Ectodermal cell (in vitro differentiated cells): Measurements from ENCODE around the gene TOM1L2.

Source experiments
- H3K27ac ChIP-seq: 2 replicates; pipeline ENCODE4 v1.7.0; 2013; ENCODE audit warnings: mild to moderate bottlenecking, low read depth, low read length; ENCODE audit not compliant: insufficient read depth, poor library complexity, severe bottlenecking
- H3K27me3 ChIP-seq: 2 replicates; pipeline ENCODE4 v1.7.0; 2013; ENCODE audit warnings: mild to moderate bottlenecking, low read length; ENCODE audit not compliant: insufficient read depth, control insufficient read depth, poor library complexity, severe bottlenecking
- H3K36me3 ChIP-seq: one replicate; pipeline ENCODE4 v1.7.0; 2013; ENCODE audit warnings: low read length; ENCODE audit not compliant: control insufficient read depth, insufficient read depth
- H3K4me1 ChIP-seq: one replicate; pipeline ENCODE4 v1.7.0; 2013; ENCODE audit warnings: low read length; ENCODE audit not compliant: control insufficient read depth, insufficient read depth
- H3K4me3 ChIP-seq: 2 replicates; pipeline ENCODE4 v1.7.0; 2013; ENCODE audit warnings: low read depth, low read length, control low read depth; ENCODE audit not compliant: insufficient read depth
- H3K9me3 ChIP-seq: 2 replicates; pipeline ENCODE4 v1.7.0; 2013; ENCODE audit warnings: mild to moderate bottlenecking, low read length, moderate library complexity; ENCODE audit not compliant: control insufficient read depth
- WGBS, 2 experiments: methylation state at CpG; one replicate each; pipeline ENCODE4 v1.1.7; 2013; ENCODE audit warnings: missing lambda C conversion rate in 2 of 2; 5-methylcytosine and 5-hydroxymethylcytosine counted together

Gene TOM1L2

GRCh38 chr17:17882082-17882581 lies 90.1 kb downstream of the TOM1L2 start:
- H3K9me3 ChIP-seq, result no peaks in the 10 kb centered on the region
- no peak overlapping the region for H3K27ac ChIP-seq
- peaks cover 33% of the 10 kb centered on the region for H3K4me1 ChIP-seq
- H3K27me3 ChIP-seq, result no peaks in the 10 kb centered on the region
- H3K36me3 ChIP-seq, result no peaks in the 10 kb centered on the region
- no peak overlapping the region for H3K4me3 ChIP-seq
- WGBS, 2 experiments, result 48 to 49% methylated on average over 8 of the region's 8 CpGs

DNA sequence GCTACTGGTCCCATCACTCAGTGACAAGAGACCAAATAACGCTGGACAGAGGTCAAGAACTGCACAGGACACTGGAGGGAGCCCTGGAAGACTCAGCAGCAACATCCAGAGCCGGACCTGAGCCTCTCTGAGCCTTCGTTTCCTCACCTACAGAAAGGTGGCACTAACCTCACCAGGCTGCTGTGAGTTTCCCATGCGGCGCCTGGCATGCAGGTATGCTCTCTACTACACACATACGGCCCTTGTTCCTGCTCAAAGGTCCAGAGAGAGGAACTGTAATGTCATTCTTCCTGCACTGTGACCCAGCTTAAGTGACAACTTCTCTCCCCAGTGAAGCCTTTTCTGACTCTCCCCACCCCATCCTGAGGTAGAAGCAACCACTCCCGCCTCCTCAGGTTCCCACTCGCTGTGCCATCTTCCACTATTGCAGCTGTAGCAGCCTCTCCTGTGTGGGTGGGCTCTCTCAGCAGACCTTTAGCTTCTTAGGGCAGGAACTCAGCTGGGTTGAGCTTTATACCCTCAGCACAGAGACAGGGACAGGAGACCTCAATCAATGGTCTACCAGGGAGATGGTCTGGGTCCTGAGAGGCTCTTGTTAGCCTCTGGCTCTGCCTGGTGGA lies 91.5 kb downstream of the TOM1L2 start:
- Histone ChIP-seq H3K9me3 (no peaks in the 10 kb centered on the region), H3K4me1 (peaks cover 41% of the 10 kb centered on the region), H3K27ac (no peak overlapping the region), H3K36me3 (no peaks in the 10 kb centered on the region), H3K27me3 (no peaks in the 10 kb centered on the region), H3K4me3 (no peak overlapping the region)
- WGBS, 2 experiments, result 91 to 92% methylated on average over 8 of the region's 8 CpGs

DNA sequence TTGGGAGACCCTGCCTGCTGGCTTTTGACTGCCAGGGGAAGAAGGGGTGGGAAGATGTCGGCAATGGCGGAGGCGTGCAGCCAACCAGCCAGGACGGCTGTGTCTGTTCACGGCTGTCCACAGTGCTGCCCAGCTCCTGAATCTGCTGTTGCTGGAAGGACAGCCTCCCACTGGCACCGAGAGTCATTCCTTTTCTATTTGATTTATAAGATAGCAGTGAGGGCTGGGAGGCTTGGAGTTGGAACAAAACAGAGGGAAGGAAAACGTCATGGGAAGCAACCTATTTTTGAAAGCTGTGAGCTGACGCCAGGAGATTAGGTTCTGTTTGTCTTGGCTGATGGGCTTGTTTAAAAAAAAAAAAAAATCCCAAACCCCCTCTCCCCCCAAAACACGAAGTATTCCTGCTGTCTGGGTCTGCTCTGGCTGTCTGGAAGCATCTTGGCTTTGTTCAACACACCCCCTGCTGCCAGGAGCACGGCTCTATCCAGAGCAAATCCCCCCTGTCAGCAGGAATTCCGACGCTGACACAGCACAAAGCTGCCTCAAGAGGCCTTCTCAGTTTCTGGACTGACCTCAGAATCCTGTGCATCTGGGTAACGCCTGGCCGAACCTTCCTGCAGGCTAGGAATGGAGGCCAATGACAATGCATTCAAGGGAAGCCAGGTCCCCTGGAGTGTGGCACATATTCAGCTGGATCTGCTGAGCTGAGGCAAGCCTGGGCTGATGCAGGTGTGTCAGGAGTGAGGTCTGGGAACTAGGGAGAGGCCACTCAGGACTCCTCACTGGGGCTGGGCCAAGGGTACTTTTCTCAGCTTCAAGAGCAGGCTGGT lies 94.5 kb downstream of the TOM1L2 start:
- Histone ChIP-seq H3K4me3 (no peak overlapping the region), H3K9me3 (no peaks in the 10 kb centered on the region), H3K27ac (peak overlapping the region; percentile 55), H3K4me1 (peaks cover 27% of the 10 kb centered on the region), H3K27me3 (no peaks in the 10 kb centered on the region), H3K36me3 (no peaks in the 10 kb centered on the region)
- 37 to 40% methylated on average over 14 of the region's 14 CpGs for WGBS, 2 experiments

DNA sequence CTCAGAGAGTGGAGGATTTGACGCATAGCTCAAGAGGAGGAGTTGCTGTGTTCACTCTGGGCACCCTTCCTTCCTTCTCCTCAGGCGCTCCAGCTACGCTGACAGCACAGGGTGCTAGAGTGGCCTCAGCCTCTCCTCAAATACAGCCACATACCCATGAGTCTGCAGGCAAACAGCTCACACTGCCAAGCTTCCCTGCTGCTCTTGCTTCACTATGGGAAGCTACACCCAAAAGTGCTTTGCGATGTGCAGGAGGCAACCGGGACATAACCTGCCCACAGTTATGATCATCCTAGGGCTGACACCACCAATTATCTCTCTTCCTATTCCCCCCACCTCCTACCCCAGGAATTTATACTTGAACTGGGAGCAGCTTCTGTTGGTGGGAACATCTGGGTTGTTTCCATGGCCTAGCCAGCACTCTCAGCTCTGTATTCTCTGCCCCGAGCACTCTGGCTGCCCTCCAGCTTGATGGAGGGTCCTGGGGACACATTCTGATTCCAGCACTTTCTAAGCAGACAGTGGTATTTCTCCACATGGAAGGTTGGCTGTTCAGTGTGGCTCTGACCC lies 95.2 kb downstream of the TOM1L2 start:
- WGBS, 2 experiments, result 93 to 97% methylated on average over 6 of the region's 6 CpGs
- peaks cover 22% of the 10 kb centered on the region for H3K4me1 ChIP-seq
- H3K27me3 ChIP-seq, result no peaks in the 10 kb centered on the region
- no peak overlapping the region for H3K4me3 ChIP-seq
- no peaks in the 10 kb centered on the region for H3K9me3 ChIP-seq
- no peaks in the 10 kb centered on the region for H3K36me3 ChIP-seq
- peak overlapping the region; percentile 55 for H3K27ac ChIP-seq

GRCh38 chr17:17874478-17874877 lies 97.7 kb downstream of the TOM1L2 start:
- H3K4me3 ChIP-seq, result no peak overlapping the region
- H3K27me3 ChIP-seq, result no peaks in the 10 kb centered on the region
- H3K4me1 ChIP-seq, result peaks cover 25% of the 10 kb centered on the region
- H3K27ac ChIP-seq, result no peak overlapping the region
- H3K9me3 ChIP-seq, result no peaks in the 10 kb centered on the region
- H3K36me3 ChIP-seq, result no peaks in the 10 kb centered on the region
- 87 to 89% methylated on average over 1 of the region's 1 CpG for WGBS, 2 experiments

DNA sequence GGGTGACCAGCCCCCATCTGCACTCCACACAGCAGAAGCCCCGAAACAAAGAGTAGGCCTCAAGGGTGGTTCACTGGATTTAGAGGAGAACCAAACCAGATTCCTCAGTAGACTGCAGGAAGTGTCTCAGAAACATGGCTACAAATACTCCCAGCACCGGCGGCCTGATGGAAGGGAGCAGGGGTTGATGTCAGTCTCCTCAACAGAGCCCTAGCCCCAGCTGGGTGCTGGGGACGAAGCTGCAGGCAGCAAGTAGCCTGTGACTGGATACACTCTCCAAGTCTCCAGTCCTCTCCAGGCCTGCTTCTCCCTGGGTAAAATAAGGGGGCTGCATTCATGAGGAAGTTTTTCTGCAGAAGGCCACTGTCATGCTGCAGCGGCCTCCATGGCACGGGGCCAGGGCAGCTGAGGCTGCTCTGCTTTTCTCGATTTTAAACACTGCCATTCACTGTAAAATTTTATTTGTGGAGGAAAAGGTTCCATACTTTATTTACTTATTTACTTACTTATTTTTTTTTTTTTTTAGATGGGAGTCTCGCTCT lies 98.7 kb downstream of the TOM1L2 start:
- peaks cover 35% of the 10 kb centered on the region for H3K4me1 ChIP-seq
- WGBS, 2 experiments, result 86 to 94% methylated on average over 7 to 8 of the region's 8 CpGs
- no peaks in the 10 kb centered on the region for H3K36me3 ChIP-seq
- no peaks in the 10 kb centered on the region for H3K27me3 ChIP-seq
- H3K4me3 ChIP-seq, result no peak overlapping the region
- H3K9me3 ChIP-seq, result no peaks in the 10 kb centered on the region
- no peak overlapping the region for H3K27ac ChIP-seq

DNA sequence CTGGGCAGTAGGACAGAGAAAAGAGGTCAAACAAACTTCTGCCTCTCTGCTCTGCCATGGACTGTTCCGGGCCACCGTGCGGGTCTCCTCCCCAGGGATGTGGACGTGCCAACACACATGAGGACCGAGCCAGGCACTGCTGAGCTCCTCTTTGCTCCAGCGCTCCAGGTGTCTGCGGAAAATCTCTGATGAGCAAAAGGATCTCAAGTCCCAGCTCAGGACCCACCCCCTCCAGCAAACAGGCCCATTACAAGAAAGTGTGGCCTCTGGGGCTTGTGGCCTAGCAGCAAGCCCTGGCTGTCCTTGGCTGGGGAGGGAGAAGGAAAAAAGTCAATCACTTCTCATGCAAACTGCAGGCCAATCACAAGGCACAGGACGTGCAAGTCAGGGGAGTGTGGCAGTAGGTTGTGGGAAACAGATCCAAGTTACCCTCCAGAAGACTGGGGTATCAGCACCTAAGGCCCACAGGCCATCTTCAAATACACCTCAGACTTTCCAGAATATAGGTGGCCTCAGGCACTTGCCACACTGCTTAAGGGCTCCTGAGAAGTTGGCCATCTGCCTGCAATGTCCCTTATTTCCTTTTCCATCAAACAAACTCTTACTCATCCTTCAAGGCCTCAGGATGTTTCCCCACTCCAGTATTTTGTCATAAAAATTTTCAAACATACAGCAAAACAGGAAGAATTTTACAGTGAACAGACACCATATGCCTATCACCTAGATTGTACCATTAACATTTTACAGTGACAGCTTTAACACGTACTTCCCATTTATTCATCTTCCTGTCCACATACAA lies 99.5 kb downstream of the TOM1L2 start:
- Histone ChIP-seq H3K36me3 (no peaks in the 10 kb centered on the region), H3K4me3 (no peak overlapping the region), H3K27ac (no peak overlapping the region), H3K9me3 (no peaks in the 10 kb centered on the region), H3K27me3 (no peaks in the 10 kb centered on the region), H3K4me1 (peaks cover 34% of the 10 kb centered on the region)
- WGBS, 2 experiments, result 88 to 90% methylated on average over 9 of the region's 9 CpGs

DNA sequence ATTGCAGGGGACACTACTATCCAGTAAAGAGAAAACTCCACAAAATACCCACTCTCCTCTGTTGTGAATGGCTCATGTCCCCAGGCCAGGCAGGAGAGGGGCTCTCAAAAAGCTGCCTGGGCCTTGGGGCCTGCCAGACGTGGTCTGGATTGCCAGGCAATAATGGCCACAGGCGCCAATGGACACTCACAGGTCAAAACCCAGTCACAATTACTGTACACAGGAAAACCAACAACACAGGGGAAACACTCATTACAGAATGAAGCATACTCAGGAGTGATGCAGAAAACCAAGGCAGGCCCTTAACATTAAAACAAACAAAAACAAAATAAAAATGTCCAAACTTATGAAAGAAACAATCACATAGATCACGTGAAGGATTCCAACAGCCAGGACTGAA lies 100.3 kb downstream of the TOM1L2 start:
- 94 to 96% methylated on average over 2 of the region's 3 CpGs for WGBS, 2 experiments

DNA sequence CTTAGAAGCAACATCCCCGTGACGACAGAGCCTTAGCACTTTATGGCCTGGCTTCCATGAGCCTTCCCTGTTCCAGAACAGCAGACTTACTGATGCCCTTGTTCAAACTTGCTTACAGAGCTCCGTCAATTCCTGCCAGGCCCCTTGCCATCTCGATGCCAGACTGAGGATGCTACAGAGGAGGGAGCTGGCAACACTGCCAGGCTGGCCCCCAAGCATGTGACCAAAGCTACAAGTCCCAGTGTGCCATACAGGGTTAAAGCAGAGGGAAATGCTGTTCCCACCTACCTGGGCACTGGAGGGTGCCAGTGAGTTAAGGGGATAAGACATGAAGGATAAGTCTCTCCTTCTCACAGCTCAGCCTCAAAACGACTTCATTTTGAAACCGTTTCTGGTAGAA lies 102.0 kb downstream of the TOM1L2 start:
- H3K9me3 ChIP-seq, result no peaks in the 10 kb centered on the region
- no peaks in the 10 kb centered on the region for H3K36me3 ChIP-seq
- no peaks in the 10 kb centered on the region for H3K27me3 ChIP-seq
- H3K4me3 ChIP-seq, result no peak overlapping the region
- 79 to 80% methylated on average over 6 of the region's 6 CpGs for WGBS, 2 experiments
- H3K4me1 ChIP-seq, result peaks cover 19% of the 10 kb centered on the region
- no peak overlapping the region for H3K27ac ChIP-seq

More for the DNA sequence above, 100.3 kb downstream of the TOM1L2 start:
- H3K9me3 ChIP-seq, result no peaks in the 10 kb centered on the region
- H3K27ac ChIP-seq, result no peak overlapping the region
- H3K36me3 ChIP-seq, result no peaks in the 10 kb centered on the region
- no peak overlapping the region for H3K4me3 ChIP-seq
- H3K4me1 ChIP-seq, result peaks cover 25% of the 10 kb centered on the region
- H3K27me3 ChIP-seq, result no peaks in the 10 kb centered on the region
